BJ (cell line): ENCODE results near the gene USP19. TPM values are rescaled to one million over a fixed set of nuclear protein-coding genes. Genes with fewer than 3 reads are reported as not detected.

Experiments
- CTCF ChIA-PET: fragments of 350-600 bp; formaldehyde crosslinking; extraction: SDS; loops from one replicate; lab custom pipeline; 2021; ENCODE audit warnings: antibody characterized with exemption, inconsistent platforms; lab: Yijun Ruan, JAX
- POLR2A ChIA-PET: fragments of 300-600 bp; sonication (Branson Sonifier 250); formaldehyde crosslinking; extraction: SDS; loops from one replicate; lab custom pipeline; 2021; ENCODE audit warnings: antibody characterized with exemption; lab: Charles Lee
- DNase-seq: peaks from one replicate; pipeline ENCODE4 v3.0.0-alpha.2; 2011; ENCODE audit warnings: low read depth
- H3K27me3 ChIP-seq: 2 replicates; pipeline ENCODE4 v1.6.0; 2011; ENCODE audit warnings: low read length; ENCODE audit not compliant: control insufficient read depth, insufficient read depth
- H3K36me3 ChIP-seq: 2 replicates; pipeline ENCODE4 v1.5.1; 2011; ENCODE audit warnings: low read length; ENCODE audit not compliant: control insufficient read depth, insufficient read depth
- H3K4me3 ChIP-seq: 2 replicates; pipeline ENCODE4 v1.5.1; 2011; ENCODE audit warnings: low read depth, mild to moderate bottlenecking, control low read depth, low read length
- polyA plus RNA-seq: library from polyadenylated mRNA; depleted of rRNA; stranded (reverse); fragments of >200 nt; gene quantifications from 2 replicates; pipeline ENCODE4 v1.2.3, GENCODE V29; 2011
- TF ChIP-seq, protein P1 (sequence below): IDR thresholded peaks from 2 replicates; pipeline ENCODE4 v1.5.1; 2011; ENCODE audit warnings: low read depth, mild to moderate bottlenecking, control low read depth, inconsistent platforms, low read length, moderate library complexity; ENCODE audit not compliant: insufficient read depth

Gene USP19
- polyA plus RNA-seq, 1 experiment, result 54.6 TPM

DNA sequence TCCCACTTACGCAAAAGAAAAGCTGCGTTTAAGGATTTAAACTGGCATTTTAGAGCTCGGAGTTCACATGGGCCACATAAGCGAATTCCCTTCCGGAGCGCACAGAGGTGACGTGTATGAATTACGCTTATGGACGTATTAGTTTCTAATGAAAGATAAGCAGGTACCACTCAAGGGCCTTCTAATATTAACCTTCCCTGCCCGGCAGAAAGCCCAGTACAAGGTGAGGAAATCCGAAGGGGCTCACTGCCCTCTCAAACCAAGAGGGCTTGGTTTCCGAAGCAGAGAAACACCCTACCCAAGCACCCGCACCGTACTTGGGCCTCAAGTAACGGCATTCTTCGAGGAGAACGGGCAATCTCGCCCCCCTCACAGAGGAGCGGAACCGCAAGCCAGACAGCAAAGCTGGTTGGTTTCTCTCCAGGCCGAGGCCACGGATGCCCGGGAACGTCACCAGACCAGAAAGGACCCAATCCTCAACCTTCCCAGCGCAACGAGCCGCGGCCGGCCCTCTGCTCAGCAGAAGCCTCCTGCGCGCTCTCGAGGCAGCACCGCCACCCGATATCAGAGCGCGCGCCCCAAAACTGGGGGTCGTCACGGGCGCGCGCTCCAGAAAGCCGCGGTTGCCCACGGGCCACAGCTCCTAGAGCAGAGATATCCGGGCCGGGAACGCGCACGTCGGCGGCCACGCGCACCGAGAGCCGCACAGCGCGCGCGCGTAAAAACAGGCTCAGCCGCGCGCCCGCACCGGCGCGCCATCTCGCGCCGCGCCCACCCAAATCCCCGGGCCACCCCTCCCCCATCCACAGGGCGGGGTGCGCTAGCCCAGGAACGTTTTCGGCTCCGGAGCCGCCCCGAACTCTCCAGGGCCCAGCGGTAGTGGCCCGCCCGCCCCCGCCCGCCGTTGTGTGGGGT lies 27.4 kb downstream of the USP19 start:
- CTCF ChIA-PET, result interaction anchor here (0.5 to 3.2 kb wide), 11 partner anchors 10 to 105 kb away, joined by 3 to 20 read pairs (median 5); partner anchors contain the start of genes KLHDC8B, NDUFAF3 and WDR6
- H3K27me3 ChIP-seq, result no peaks in the 10 kb centered on the region
- H3K4me3 ChIP-seq, result peak overlapping the region; percentile 79
- POLR2A ChIA-PET, result interaction anchor here (0.5 to 1.6 kb wide), 6 partner anchors 9 to 335 kb away, joined by 3 to 6 read pairs (median 4); partner anchors contain the start of genes LAMB2 and QARS1
- DNase-seq, result peak; percentile 30
- H3K36me3 ChIP-seq, result peaks cover 4% of the 10 kb centered on the region
- TF ChIP-seq, protein P1, sequence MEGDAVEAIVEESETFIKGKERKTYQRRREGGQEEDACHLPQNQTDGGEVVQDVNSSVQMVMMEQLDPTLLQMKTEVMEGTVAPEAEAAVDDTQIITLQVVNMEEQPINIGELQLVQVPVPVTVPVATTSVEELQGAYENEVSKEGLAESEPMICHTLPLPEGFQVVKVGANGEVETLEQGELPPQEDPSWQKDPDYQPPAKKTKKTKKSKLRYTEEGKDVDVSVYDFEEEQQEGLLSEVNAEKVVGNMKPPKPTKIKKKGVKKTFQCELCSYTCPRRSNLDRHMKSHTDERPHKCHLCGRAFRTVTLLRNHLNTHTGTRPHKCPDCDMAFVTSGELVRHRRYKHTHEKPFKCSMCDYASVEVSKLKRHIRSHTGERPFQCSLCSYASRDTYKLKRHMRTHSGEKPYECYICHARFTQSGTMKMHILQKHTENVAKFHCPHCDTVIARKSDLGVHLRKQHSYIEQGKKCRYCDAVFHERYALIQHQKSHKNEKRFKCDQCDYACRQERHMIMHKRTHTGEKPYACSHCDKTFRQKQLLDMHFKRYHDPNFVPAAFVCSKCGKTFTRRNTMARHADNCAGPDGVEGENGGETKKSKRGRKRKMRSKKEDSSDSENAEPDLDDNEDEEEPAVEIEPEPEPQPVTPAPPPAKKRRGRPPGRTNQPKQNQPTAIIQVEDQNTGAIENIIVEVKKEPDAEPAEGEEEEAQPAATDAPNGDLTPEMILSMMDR, result no peak

DNA sequence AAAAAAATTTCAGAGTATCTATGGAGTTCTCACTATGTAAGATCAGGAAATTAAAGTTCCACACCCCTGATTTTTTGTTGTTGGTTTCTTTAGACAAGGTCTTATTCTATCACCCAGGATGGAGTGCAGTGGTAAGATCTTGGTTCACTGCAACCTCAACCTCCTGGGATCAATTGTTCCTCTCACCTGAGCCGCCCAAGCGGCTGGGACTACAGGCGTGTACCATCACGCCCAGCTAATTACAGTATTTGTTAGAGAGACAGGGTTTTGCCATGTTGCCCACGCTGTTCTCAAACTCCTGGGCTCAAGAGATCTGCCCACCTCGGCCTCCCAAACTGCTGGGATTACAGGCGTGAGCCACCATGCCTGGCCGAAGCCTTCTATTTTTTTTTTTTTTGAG lies 39.2 kb downstream of the USP19 start:
- no peak for DNase-seq

DNA sequence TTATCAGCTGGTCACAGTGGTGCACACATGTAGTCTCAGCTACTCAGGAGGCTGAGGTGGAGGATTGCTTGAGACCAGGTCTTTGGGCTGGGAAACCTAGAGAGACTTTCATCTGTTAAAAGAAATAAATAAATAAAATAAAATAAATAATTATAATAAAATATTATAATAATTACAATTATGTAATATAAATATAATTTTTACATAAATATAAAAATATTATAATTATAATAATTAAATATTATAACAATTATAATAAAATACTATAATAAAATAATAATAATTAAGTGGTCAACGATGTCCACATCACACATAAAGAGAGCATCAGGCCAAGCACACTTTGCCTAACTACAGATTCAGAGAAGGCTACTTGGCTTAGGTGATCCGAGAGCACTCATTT lies 41.4 kb downstream of the USP19 start:
- ChIA-PET POLR2A (no interaction called here), CTCF (no interaction called here)
- no peak overlapping the region for H3K4me3 ChIP-seq
- peaks cover 15% of the 10 kb centered on the region for H3K36me3 ChIP-seq
- TF ChIP-seq, protein P1, result no peak
- no peak for DNase-seq
- no peaks in the 10 kb centered on the region for H3K27me3 ChIP-seq

More for the DNA sequence above, 39.2 kb downstream of the USP19 start:
- Histone ChIP-seq H3K27me3 (no peaks in the 10 kb centered on the region), H3K4me3 (no peak overlapping the region), H3K36me3 (peaks cover 7% of the 10 kb centered on the region)
- ChIA-PET CTCF (no interaction called here), POLR2A (interaction anchor here (0.7 kb wide), 1 partner anchor 11 kb away, joined by 6 read pairs; no protein-coding TSS in a partner anchor)
- TF ChIP-seq, protein P1, result no peak

- Histone ChIP-seq H3K36me3 (peaks cover 17% of the 10 kb centered on the region), H3K4me3 (no peak overlapping the region), H3K27me3 (no peaks in the 10 kb centered on the region)
- DNase-seq, result no peak
- TF ChIP-seq, protein P1, result no peak
- ChIA-PET CTCF (no interaction called here), POLR2A (interaction anchor here (0.6 kb wide), 1 partner anchor 28 kb away, joined by 3 read pairs; no protein-coding TSS in a partner anchor)
Measured at GRCh38 chr3:49076646-49077045, 44.0 kb downstream of the USP19 start.

GRCh38 chr3:49076116-49076515 lies 44.5 kb downstream of the USP19 start:
- TF ChIP-seq, protein P1, result no peak
- ChIA-PET POLR2A (no interaction called here), CTCF (no interaction called here)
- no peak for DNase-seq
- Histone ChIP-seq H3K4me3 (no peak overlapping the region), H3K36me3 (peaks cover 22% of the 10 kb centered on the region), H3K27me3 (no peaks in the 10 kb centered on the region)
